ENCODE data around the gene PKP4. TPM values are rescaled to one million over a fixed set of nuclear protein-coding genes. Genes with fewer than 3 reads are reported as not detected.

The PKP4 gene
- total RNA-seq, 1 experiment from 2014 or later: 55.2 TPM

GRCh38 chr2:158730621-158731140 lies 273.9 kb downstream of the PKP4 start:
- H3K4me1 ChIP-seq (ENCODE audit: control insufficient read depth in 1 of 2, insufficient read depth in 2 of 2, low read length in 2 of 2): no peaks in the 10 kb centered on the region
- RAD21 ChIA-PET (ENCODE audit: low non-redundant PET in 1 of 2, low total read pairs in 2 of 2, uncharacterized antibody in 2 of 2, unreplicated experiment in 2 of 2): no interaction called here
- H3K27me3 ChIP-seq (ENCODE audit: insufficient read depth, low read length): no peaks in the 10 kb centered on the region; the same call in 1 of the 2 replicates
- no peak overlapping the region for H3K27ac ChIP-seq (ENCODE audit: low read depth, low read length)
- DNase-seq (ENCODE audit: low read depth, low spot score) (no peak), ATAC-seq (no peak)
- H3K9me3 ChIP-seq (ENCODE audit: control insufficient read depth in 1 of 2, insufficient read depth in 1 of 2, low read depth in 1 of 2, low read length in 2 of 2): no peaks in the 10 kb centered on the region
- no peak overlapping the region for H2AFZ ChIP-seq (ENCODE audit: low read depth, low read length, poor library complexity, severe bottlenecking)
- H3K36me3 ChIP-seq (ENCODE audit: control insufficient read depth in 1 of 2, insufficient read depth in 2 of 2, low read length in 2 of 2): no peaks in the 10 kb centered on the region
- H3K9me2 ChIP-seq (ENCODE audit: insufficient read depth): no peaks in the 10 kb centered on the region
- CTCF ChIA-PET: no interaction called here
- H3K4me3 ChIP-seq (replicated peaks in 1 of 2; ENCODE audit: low read depth in 1 of 2, low read length in 2 of 2): no peak overlapping the region
- H4K20me1 ChIP-seq (ENCODE audit: insufficient read depth): no peaks in the 10 kb centered on the region
- H3K79me2 ChIP-seq (ENCODE audit: insufficient read depth, low read length): no peaks in the 10 kb centered on the region
- intact Hi-C loops (cut with micrococcal nuclease): no loop called here
- POLR2A ChIA-PET: no interaction called here
- TF ChIP-seq CTCF (IDR thresholded peaks at IDR 0.05 in 2 of 3, conservative IDR thresholded peaks at IDR 0.05 in 1 of 3; ENCODE audit: borderline replicate concordance in 1 of 3, insufficient read depth in 1 of 3, low read depth in 2 of 3, low read length in 2 of 3): no peak
- no peak for TF ChIP-seq JUND (IDR thresholded peaks at IDR 0.05)
- no peak overlapping the region for H3K9ac ChIP-seq (ENCODE audit: low read length)
- no peak overlapping the region for H3K4me2 ChIP-seq (ENCODE audit: low read length)
- no TSS peak for BruUV-seq (replicated peaks)

GRCh38 chr2:158731386-158731785 lies 274.6 kb downstream of the PKP4 start:
- intact Hi-C loops (cut with micrococcal nuclease): no loop called here
- no peak for DNase-seq (ENCODE audit: low read depth, low spot score)
- RAD21 ChIA-PET (ENCODE audit: low non-redundant PET in 1 of 2, low total read pairs in 2 of 2, uncharacterized antibody in 2 of 2, unreplicated experiment in 2 of 2): no interaction called here
- no peaks in the 10 kb centered on the region for H3K36me3 ChIP-seq (ENCODE audit: control insufficient read depth in 1 of 2, insufficient read depth in 2 of 2, low read length in 2 of 2)
- POLR2A ChIA-PET: no interaction called here
- no peak overlapping the region for H3K27ac ChIP-seq (ENCODE audit: low read depth, low read length)
- BruUV-seq (replicated peaks): no TSS peak
- CTCF ChIA-PET: no interaction called here
- H3K4me1 ChIP-seq (ENCODE audit: control insufficient read depth in 1 of 2, insufficient read depth in 2 of 2, low read length in 2 of 2): no peaks in the 10 kb centered on the region
- no peaks in the 10 kb centered on the region for H3K79me2 ChIP-seq (ENCODE audit: insufficient read depth, low read length)
- H3K27me3 ChIP-seq (ENCODE audit: insufficient read depth, low read length): no peaks in the 10 kb centered on the region; the same call in 1 of the 2 replicates
- H3K4me3 ChIP-seq (replicated peaks in 1 of 2; ENCODE audit: low read depth in 1 of 2, low read length in 2 of 2): no peak overlapping the region
- H4K20me1 ChIP-seq (ENCODE audit: insufficient read depth): no peaks in the 10 kb centered on the region
- no peak overlapping the region for H3K4me2 ChIP-seq (ENCODE audit: low read length)
- ATAC-seq: no peak
- H3K9ac ChIP-seq (ENCODE audit: low read length): no peak overlapping the region
- no peaks in the 10 kb centered on the region for H3K9me2 ChIP-seq (ENCODE audit: insufficient read depth)
- no peaks in the 10 kb centered on the region for H3K9me3 ChIP-seq (ENCODE audit: control insufficient read depth in 1 of 2, insufficient read depth in 1 of 2, low read depth in 1 of 2, low read length in 2 of 2)
- H2AFZ ChIP-seq (ENCODE audit: low read depth, low read length, poor library complexity, severe bottlenecking): no peak overlapping the region
- TF ChIP-seq FOSL1 (IDR thresholded peaks at IDR 0.05; ENCODE audit: low read depth) (no peak), POLR2A (IDR thresholded peaks at IDR 0.05; ENCODE audit: borderline replicate concordance, extremely low read depth, insufficient read depth, insufficient read length) (no peak), YY1 (IDR thresholded peaks at IDR 0.05; ENCODE audit: extremely low read depth, insufficient replicate concordance, low read depth, low read length) (no peak), CBX3 (IDR thresholded peaks at IDR 0.05; ENCODE audit: low read depth) (no peak), ZNF274 (IDR thresholded peaks at IDR 0.05; ENCODE audit: low read depth, low read length) (no peak), CEBPB (IDR thresholded peaks at IDR 0.05; ENCODE audit: low read depth) (no peak), REST (IDR thresholded peaks at IDR 0.05; ENCODE audit: low read depth) (no peak), SIN3A (IDR thresholded peaks at IDR 0.05; ENCODE audit: low read depth) (no peak), POLR2AphosphoS5 (IDR thresholded peaks at IDR 0.05; ENCODE audit: low read depth, low read length) (no peak), RAD21 (IDR thresholded peaks at IDR 0.05; ENCODE audit: low read depth) (no peak), MAX (IDR thresholded peaks at IDR 0.05) (no peak), ZFX (IDR thresholded peaks at IDR 0.05) (no peak), EGR1 (IDR thresholded peaks at IDR 0.05; ENCODE audit: low read depth) (no peak), TCF7L2 (IDR thresholded peaks at IDR 0.05; ENCODE audit: borderline replicate concordance, extremely low read depth, insufficient read depth, insufficient read length) (no peak), ELF1 (IDR thresholded peaks at IDR 0.05; ENCODE audit: borderline replicate concordance, low read depth) (no peak)

All from HCT116 (cell line).